RWPE1 (cell line): Measurements from ENCODE around the gene PLCD3.
A peak's percentile ranks its signal among the peaks of the same experiment; 100 is the strongest.

Experiments
- CTCF ChIA-PET: fragments of 350-600 bp; sonication (Branson Sonifier 250); formaldehyde crosslinking; extraction: SDS; loops from one replicate; lab custom pipeline; 2021; lab: Yijun Ruan, JAX
- POLR2A ChIA-PET: fragments of 400-600 bp; formaldehyde crosslinking; extraction: SDS; loops from one replicate; lab custom pipeline; 2020; ENCODE audit warnings: antibody characterized with exemption; ENCODE audit not compliant: low non-redundant PET; lab: Yijun Ruan, JAX
- DNase-seq: peaks from one replicate; pipeline ENCODE4 v3.0.0; 2012; ENCODE audit warnings: low spot score
- H3K27ac ChIP-seq: fragments of 450-650 bp; 2 replicates; pipeline ENCODE4 v1.5.1; 2017
- TF ChIP-seq, protein P1 (sequence below): fragments of 450-650 bp; conservative IDR thresholded peaks from 2 replicates; pipeline ENCODE4 v1.5.1; 2017; ENCODE audit warnings: low read depth, mild to moderate bottlenecking

Gene PLCD3

DNA sequence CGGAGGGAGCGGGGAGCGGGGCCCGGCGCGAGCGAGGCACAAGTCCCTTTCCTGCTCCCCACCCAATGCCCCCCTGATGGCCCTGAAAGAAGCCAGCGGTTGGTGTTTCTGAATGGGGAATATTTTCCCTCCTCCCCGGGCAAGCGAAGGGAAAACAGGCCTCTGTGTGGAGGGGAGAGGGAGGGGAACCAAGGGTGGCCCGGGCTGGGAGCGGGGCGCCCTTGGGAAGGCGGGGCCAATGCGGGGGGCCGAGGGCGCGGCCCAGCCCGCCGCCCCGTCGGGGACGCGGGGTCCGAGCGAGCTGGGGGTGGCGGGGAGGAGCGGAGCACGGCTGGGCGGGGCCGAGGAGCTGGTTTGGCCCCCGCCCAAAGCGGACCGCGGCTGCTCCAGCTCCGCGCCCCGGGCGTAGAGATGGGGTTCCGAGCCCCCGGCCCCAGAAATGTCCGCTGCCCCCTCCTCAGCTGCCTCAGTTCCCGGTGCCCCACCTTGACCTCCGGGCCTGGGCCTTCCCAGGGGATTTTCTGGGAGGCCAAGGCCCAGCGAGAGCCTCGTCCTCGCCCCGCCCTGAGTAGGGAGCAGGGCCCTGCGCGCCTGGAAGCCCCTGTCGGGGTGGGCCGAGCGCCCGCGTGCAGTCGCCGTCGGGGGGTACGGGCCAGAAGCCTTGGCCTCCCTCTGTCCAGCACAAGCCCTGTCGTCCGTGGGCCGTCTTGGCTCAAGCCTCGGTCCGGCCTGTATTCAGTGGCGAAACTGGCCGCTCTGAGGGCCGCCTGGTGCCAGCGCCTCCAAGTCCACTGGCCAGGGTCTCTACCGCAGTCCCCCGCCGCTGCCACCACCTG lies 12.1 kb upstream of the PLCD3 start:
- peak overlapping the region; percentile 95 for H3K27ac ChIP-seq
- TF ChIP-seq, protein P1, sequence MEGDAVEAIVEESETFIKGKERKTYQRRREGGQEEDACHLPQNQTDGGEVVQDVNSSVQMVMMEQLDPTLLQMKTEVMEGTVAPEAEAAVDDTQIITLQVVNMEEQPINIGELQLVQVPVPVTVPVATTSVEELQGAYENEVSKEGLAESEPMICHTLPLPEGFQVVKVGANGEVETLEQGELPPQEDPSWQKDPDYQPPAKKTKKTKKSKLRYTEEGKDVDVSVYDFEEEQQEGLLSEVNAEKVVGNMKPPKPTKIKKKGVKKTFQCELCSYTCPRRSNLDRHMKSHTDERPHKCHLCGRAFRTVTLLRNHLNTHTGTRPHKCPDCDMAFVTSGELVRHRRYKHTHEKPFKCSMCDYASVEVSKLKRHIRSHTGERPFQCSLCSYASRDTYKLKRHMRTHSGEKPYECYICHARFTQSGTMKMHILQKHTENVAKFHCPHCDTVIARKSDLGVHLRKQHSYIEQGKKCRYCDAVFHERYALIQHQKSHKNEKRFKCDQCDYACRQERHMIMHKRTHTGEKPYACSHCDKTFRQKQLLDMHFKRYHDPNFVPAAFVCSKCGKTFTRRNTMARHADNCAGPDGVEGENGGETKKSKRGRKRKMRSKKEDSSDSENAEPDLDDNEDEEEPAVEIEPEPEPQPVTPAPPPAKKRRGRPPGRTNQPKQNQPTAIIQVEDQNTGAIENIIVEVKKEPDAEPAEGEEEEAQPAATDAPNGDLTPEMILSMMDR = no peak
- CTCF ChIA-PET = interaction anchor here (0.6 to 1.4 kb wide), 3 partner anchors 9 to 1955 kb away, joined by 3 to 10 read pairs (median 9); partner anchors contain the start of gene ACBD4
- no peak for DNase-seq
- POLR2A ChIA-PET = interaction anchor here (0.5 to 1.0 kb wide), 2 partner anchors 9 to 11 kb away, joined by 4 to 6 read pairs; partner anchors contain the start of gene ACBD4

DNA sequence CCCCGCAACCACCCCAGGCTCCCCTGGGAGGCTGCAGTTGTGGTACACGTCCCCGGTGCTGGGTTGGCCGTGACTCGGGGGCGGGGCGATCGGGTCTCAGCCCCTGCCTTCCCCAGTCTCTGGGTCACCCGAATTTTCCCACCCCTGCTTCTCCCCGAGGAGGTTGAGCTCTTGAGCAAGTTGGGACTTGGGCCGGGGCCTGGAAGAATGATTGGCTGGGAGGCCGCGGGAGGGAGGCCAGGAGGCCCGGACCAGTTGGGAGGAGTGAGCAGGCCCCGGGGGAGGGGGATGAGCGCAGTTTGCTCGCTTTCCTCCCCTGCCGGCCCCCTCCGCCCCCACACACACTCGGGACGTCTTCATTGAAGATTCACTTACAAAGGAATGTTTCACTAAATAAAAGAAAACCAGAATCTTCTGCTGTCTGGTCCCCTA lies 11.5 kb upstream of the PLCD3 start:
- TF ChIP-seq, protein P1 = no peak
- peak overlapping the region; percentile 95 for H3K27ac ChIP-seq
- ChIA-PET CTCF (interaction anchor here (0.6 to 1.4 kb wide), 3 partner anchors 8 to 1956 kb away, joined by 3 to 10 read pairs (median 9); partner anchors contain the start of gene ACBD4), POLR2A (interaction anchor here (0.5 to 1.0 kb wide), 2 partner anchors 8 to 9 kb away, joined by 3 to 4 read pairs; partner anchors contain the start of gene ACBD4)
- DNase-seq = no peak

DNA sequence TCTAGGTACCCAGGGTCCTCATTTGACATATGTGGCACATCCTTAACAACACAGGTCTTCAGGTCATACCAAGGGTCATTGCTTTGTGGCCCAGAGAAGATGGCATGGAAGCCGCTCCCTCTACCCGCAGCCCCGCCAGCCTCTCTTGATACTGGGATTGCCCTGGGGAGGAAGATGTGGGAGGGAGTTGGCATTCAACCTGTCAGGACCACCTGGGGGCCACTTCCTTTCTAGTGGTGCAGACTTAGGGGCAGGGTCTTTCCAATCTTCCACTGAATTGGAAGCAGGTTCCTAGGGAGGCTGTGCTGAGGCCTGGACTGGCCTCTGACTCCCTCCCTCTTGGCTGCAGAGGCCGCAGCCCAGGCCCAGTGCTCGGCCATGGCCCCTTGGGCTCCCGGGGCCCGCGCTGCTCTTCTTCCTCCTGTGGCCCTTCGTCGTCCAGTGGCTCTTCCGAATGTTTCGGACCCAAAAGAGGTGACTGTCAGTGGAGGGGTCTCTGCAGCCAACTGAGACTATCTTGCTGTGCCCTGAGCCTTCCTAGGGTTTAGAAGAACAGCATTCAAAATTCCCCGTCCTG lies 10.9 kb upstream of the PLCD3 start:
- DNase-seq = no peak
- TF ChIP-seq, protein P1 = no peak
- peak overlapping the region; percentile 95 for H3K27ac ChIP-seq
- ChIA-PET POLR2A (interaction anchor here (0.5 to 1.0 kb wide), 2 partner anchors 8 to 10 kb away, joined by 3 to 4 read pairs; partner anchors contain the start of gene ACBD4), CTCF (interaction anchor here (0.7 to 1.4 kb wide), 3 partner anchors 8 to 54 kb away, joined by 3 to 10 read pairs (median 9); partner anchors contain the start of gene ACBD4)

DNA sequence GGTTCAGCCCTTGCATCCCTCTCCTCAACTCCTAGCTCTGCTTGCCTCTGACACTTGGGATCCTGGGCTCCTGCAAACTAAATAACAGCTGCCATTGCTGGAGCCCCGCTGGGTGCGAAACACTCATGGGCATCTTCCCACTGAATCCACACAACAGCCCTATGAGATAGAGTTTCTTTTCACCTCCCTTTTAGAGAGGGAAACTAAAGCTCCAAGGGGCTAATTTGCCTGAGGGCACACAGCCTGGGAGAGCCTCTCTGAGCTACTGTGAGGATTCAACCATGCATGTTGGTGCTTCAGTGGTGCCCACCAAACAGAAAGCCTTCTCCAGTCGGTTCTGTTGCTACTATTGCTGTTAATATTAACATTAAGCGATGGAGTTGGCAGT lies 7.2 kb upstream of the PLCD3 start:
- POLR2A ChIA-PET = interaction anchor here (1.0 kb wide), 1 partner anchor 9 kb away, joined by 5 read pairs; the partner anchor contains the start of gene HEXIM1
- CTCF ChIA-PET = interaction anchor here (0.7 to 1.5 kb wide), 2 partner anchors 13 to 22 kb away, joined by 3 read pairs; partner anchors contain the start of gene HEXIM2
- TF ChIP-seq, protein P1 = no peak
- H3K27ac ChIP-seq = peak overlapping the region; percentile 30
- DNase-seq = no peak

DNA sequence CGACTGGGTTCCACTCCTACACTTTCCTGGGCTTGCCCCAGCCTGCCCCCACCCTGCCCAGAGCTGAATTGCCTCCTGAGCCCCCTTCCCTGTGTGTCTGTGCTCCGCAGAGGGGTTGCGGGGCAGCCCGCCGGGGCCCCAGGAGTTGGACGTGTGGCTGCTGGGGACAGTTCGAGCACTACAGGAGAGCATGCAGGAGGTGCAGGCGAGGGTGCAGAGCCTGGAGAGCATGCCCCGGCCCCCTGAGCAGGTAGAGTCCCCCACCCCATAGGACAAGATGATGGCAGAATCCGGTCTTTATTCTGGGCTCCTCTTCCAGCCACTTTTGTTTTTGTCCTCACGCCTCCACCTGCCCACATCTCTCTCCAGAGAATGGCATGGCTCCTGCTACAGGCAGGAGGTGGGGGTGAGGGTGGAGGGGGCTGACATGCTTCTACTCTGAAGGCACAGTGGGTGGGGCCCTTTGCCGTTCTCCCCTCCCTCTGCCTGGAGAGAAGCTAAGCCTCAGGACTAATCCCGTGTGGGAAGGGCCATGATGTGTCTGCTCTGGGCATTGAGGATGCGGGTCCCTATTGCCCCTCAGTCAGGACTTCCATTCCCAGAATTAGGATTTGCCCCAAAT lies 6.7 kb upstream of the PLCD3 start:
- CTCF ChIA-PET = interaction anchor here (0.7 to 1.5 kb wide), 3 partner anchors 13 to 292 kb away, joined by 3 to 4 read pairs (median 3); partner anchors contain the start of genes HEXIM2 and HIGD1B
- TF ChIP-seq, protein P1 = no peak
- POLR2A ChIA-PET = interaction anchor here (1.0 kb wide), 1 partner anchor 10 kb away, joined by 5 read pairs; the partner anchor contains the start of gene HEXIM1
- peak overlapping the region; percentile 30; the same call in 1 of the 2 replicates for H3K27ac ChIP-seq
- no peak for DNase-seq
